K562 (cell line): ENCODE results near the gene SLC44A1. TPM values are rescaled to one million over a fixed set of nuclear protein-coding genes. Genes with fewer than 3 reads are reported as not detected.

Experiments used
- ATAC-seq: fragments of 200-7000 bp; cut with Tn5 transposase; 3 replicates; pipeline ENCODE4 v1.9.1; 2020; ENCODE audit warnings: moderate library complexity
- BruUV-seq: library from RNA; stranded (reverse); fragments of 400-500 nt; replicated peaks from 2 replicates; lab custom pipeline; 2021; lab: Mats Ljungman, UMichigan
- CTCF ChIA-PET: fragments of 300-600 bp; formaldehyde crosslinking; extraction: SDS; loops from one replicate; lab custom pipeline; 2021; ENCODE audit warnings: low intra/inter-chr PET ratio; lab: Yijun Ruan, JAX
- POLR2A ChIA-PET: fragments of 300-600, 350-650 bp; sonication (Branson Sonifier 250); formaldehyde crosslinking; extraction: SDS; loops from one replicate; lab custom pipeline; 2021; ENCODE audit warnings: antibody characterized with exemption, inconsistent platforms; lab: Yijun Ruan, JAX
- DNase-seq, 4 experiments: peaks; one replicate each; pipeline versions ENCODE4 v3.0.0 to v3.0.0-alpha.2; 2011 to 2018; ENCODE audit warnings: low spot score in 3 of 4, mixed read lengths in 3 of 4; ENCODE audit errors: extremely low read depth in 1 of 4
- FAIRE-seq: peaks from 2 replicates; lab custom pipeline; 2011; peaks lifted over from hg19 to GRCh38; lab: Jason Lieb, UNC
- H2AFZ ChIP-seq: 2 replicates; pipeline ENCODE4 v1.6.0; 2011; ENCODE audit warnings: low read depth, low read length, control low read depth, inconsistent platforms
- H3K27ac ChIP-seq: fragments of 200-600 bp; 3 replicates; pipeline ENCODE4 v1.8.0; 2011; ENCODE audit warnings: low read depth, mild to moderate bottlenecking, control low read depth, inconsistent platforms, low read length, moderate library complexity, mixed read lengths; ENCODE audit errors: extremely low read depth
- H3K27me3 ChIP-seq, 2 experiments: fragments of 300-600 bp in 1 of 2; 2 replicates in 1 of 2; 3 replicates in 1 of 2; pipeline versions ENCODE4 v1.6.0 to v1.8.0; 2011; ENCODE audit warnings: inconsistent platforms in 2 of 2, low read length in 2 of 2, mild to moderate bottlenecking in 1 of 2, mixed read lengths in 1 of 2, moderate library complexity in 1 of 2; ENCODE audit not compliant: control insufficient read depth in 2 of 2, insufficient read depth in 2 of 2
- H3K36me3 ChIP-seq: fragments of 300-600 bp; 3 replicates; pipeline ENCODE4 v1.8.0; 2011; ENCODE audit warnings: mild to moderate bottlenecking, low read length, inconsistent platforms; ENCODE audit not compliant: control insufficient read depth, insufficient read depth
- H3K4me1 ChIP-seq, 2 experiments: fragments of 200-600 bp in 1 of 2; replicated peaks in 1 of 2; 2 replicates in 1 of 2; 3 replicates in 1 of 2; pipeline versions ENCODE4 v1.5.1 to v1.8.0; 2011; ENCODE audit warnings: inconsistent platforms in 2 of 2, low read length in 2 of 2, mild to moderate bottlenecking in 1 of 2, mixed read lengths in 1 of 2, moderate library complexity in 1 of 2; ENCODE audit not compliant: control insufficient read depth in 2 of 2, insufficient read depth in 2 of 2
- H3K4me2 ChIP-seq: 2 replicates; pipeline ENCODE4 v1.6.1; 2011; ENCODE audit warnings: low read length, control low read depth, inconsistent platforms, mixed read lengths; ENCODE audit not compliant: insufficient read depth
- H3K4me3 ChIP-seq: fragments of 200-600 bp; sonication (generic), shearing (Covaris generic); 2 replicates; pipeline ENCODE4 v1.5.1; 2016; ENCODE audit warnings: control low read depth, inconsistent platforms
- H3K79me2 ChIP-seq: fragments of 200-600 bp; 3 replicates; pipeline ENCODE4 v1.8.0; 2011; ENCODE audit warnings: low read length, inconsistent platforms; ENCODE audit not compliant: control insufficient read depth, insufficient read depth
- H3K9ac ChIP-seq, 2 experiments: 2 replicates each; pipeline versions ENCODE4 v1.6.0 to v1.6.1; 2011; ENCODE audit warnings: low read depth in 2 of 2, low read length in 2 of 2, control low read depth in 1 of 2, inconsistent platforms in 1 of 2, mild to moderate bottlenecking in 1 of 2, mixed read lengths in 1 of 2; ENCODE audit not compliant: insufficient read depth in 1 of 2
- H3K9me1 ChIP-seq: one replicate; pipeline ENCODE4 v1.6.0; 2011; ENCODE audit warnings: inconsistent platforms, mild to moderate bottlenecking, low read length, moderate library complexity; ENCODE audit not compliant: control insufficient read depth, insufficient read depth
- H3K9me3 ChIP-seq: replicated peaks from 2 replicates; pipeline ENCODE4 v1.5.1; 2011; ENCODE audit warnings: low read depth, low read length, inconsistent platforms; ENCODE audit not compliant: control insufficient read depth, insufficient read depth
- H4K20me1 ChIP-seq: replicated peaks from 2 replicates; pipeline ENCODE4 v1.6.1; 2011; ENCODE audit warnings: low read length, inconsistent platforms, mixed read lengths; ENCODE audit not compliant: control insufficient read depth, insufficient read depth
- ETS1 ChIP-seq: conservative IDR thresholded peaks from 2 replicates; pipeline ENCODE4 v1.6.1; 2011; ENCODE audit warnings: low read depth, mild to moderate bottlenecking, low read length; ENCODE audit not compliant: control insufficient read depth
- HLTF ChIP-seq: fragments of 450-650 bp; IDR thresholded peaks from 2 replicates; pipeline ENCODE4 v1.6.1; 2016
- KLF6 ChIP-seq: fragments of 250-450 bp; sonication (Bioruptor Pico); IDR thresholded peaks from 2 replicates; pipeline ENCODE4 v1.4.0; 2020; ENCODE audit warnings: mild to moderate bottlenecking, moderate library complexity, borderline replicate concordance
- MEIS2 ChIP-seq: fragments of 450-650 bp; IDR thresholded peaks from 2 replicates; pipeline ENCODE4 v1.6.1; 2014; ENCODE audit warnings: mild to moderate bottlenecking; ENCODE audit not compliant: partially characterized antibody
- NFXL1 ChIP-seq: fragments of 450-650 bp; formaldehyde crosslinking; IDR thresholded peaks from 2 replicates; pipeline ENCODE4 v1.4.0; 2021; ENCODE audit warnings: mild to moderate bottlenecking
- REST ChIP-seq, 2 experiments: fragments of 450-650 bp; formaldehyde crosslinking in 1 of 2; IDR thresholded peaks; 2 replicates each; pipeline versions ENCODE4 v1.4.0 to v1.6.1; 2014 to 2020; ENCODE audit warnings: mild to moderate bottlenecking in 2 of 2, borderline replicate concordance in 1 of 2, low read depth in 1 of 2
- SRSF9 ChIP-seq: fragments of 200-400 bp; formaldehyde crosslinking; IDR thresholded peaks from 2 replicates; pipeline ENCODE4 v1.6.1; 2017; ENCODE audit warnings: low read depth, low read length, borderline replicate concordance
- TCF7L2 ChIP-seq: fragments of 150-350 bp; IDR thresholded peaks from 2 replicates; pipeline ENCODE4 v1.6.1; 2016; ENCODE audit warnings: low read depth, mild to moderate bottlenecking, low read length, moderate library complexity
- USF2 ChIP-seq: sonication (generic); formaldehyde crosslinking; IDR thresholded peaks from 2 replicates; pipeline ENCODE4 v1.5.0; 2020; ENCODE audit warnings: missing genetic modification reagents
- ZNF324 ChIP-seq: fragments of 250-450 bp; sonication (Bioruptor Pico); IDR thresholded peaks from 2 replicates; pipeline ENCODE4 v1.4.0; 2020; ENCODE audit warnings: mild to moderate bottlenecking
- ZNF780A ChIP-seq: fragments of 250-450 bp; sonication (Bioruptor Pico); IDR thresholded peaks from 2 replicates; pipeline ENCODE4 v1.5.0; 2021; ENCODE audit warnings: mild to moderate bottlenecking
- whole genome bisulfite sequencing: fragments of 100-300 bp; shearing (Covaris generic); methylation state at CpG from one replicate; pipeline ENCODE4 v1.1.6; 2016; ENCODE audit warnings: low coverage, mixed read lengths; ENCODE audit not compliant: insufficient coverage; ENCODE audit errors: missing lambda C conversion rate; 5-methylcytosine and 5-hydroxymethylcytosine counted together
- in situ Hi-C: fragments of 300-500 bp; cut with MboI; formaldehyde crosslinking; loops from 4 replicates; pipeline ENCODE4 v1.15.0; 2018; ENCODE audit warnings: inconsistent platforms, mixed read lengths
- intact Hi-C: fragments of 100-400 bp; cut with micrococcal nuclease; formaldehyde crosslinking; loops from 2 replicates; pipeline ENCODE4 v1.14.2; 2022
- polyA plus RNA-seq, 8 experiments: library from polyadenylated mRNA; depleted of rRNA in 4 of 8; stranded (reverse) in 5 of 8; unstranded in 3 of 8; fragments of >200 nt; fragmentation: Nextera tagmentation in 2 of 8; fragmentation: Illumina TruSeq in 1 of 8; extraction: Ambion mirVana in 2 of 8; extraction: Trizol in 1 of 8; gene quantifications; 2 replicates each; pipeline versions ENCODE4 v1.2.1 to v1.2.3, GENCODE V29; 2011 to 2014; ENCODE audit warnings: inconsistent platforms in 1 of 8, missing spikeins in 1 of 8
- total RNA-seq, 7 experiments: library from RNA; depleted of rRNA in 6 of 7; stranded (reverse); fragments of >200 nt in 6 of 7; fragmentation: Illumina TruSeq in 2 of 7; extraction: Trizol in 2 of 7; gene quantifications; 2 replicates each; pipeline versions ENCODE4 v1.2.1 to v1.2.3, GENCODE V29; 2011 to 2021; ENCODE audit warnings: low replicate concordance in 1 of 7
- TF ChIP-seq, protein P1 (sequence below): sonication (generic); formaldehyde crosslinking; IDR thresholded peaks from 2 replicates; pipeline ENCODE4 v1.8.0; 2022; ENCODE audit warnings: mild to moderate bottlenecking, low read depth, missing genetic modification reagents

SLC44A1 gene
- total and polyA plus RNA-seq, 9 of the 15 experiments (the other 6 are each of a cell fraction or from before 2014, with no cell fraction given), result 0.11 to 0.59 (median 0.30) TPM

- H3K9me1 ChIP-seq, result no peaks in the 10 kb centered on the region
- peaks cover 0 to 2% of the 10 kb centered on the region in 2 experiments; a peak in 1 of 5 replicates for H3K4me1 ChIP-seq
- in situ Hi-C loops, result no loop called here
- no peaks in the 10 kb centered on the region for H4K20me1 ChIP-seq
- H3K9ac ChIP-seq, result no peak overlapping the region
- CTCF ChIA-PET, result no interaction called here
- H3K4me2 ChIP-seq, result no peak overlapping the region
- ATAC-seq, result no peak
- no peak overlapping the region for H3K27ac ChIP-seq
- H3K27me3 ChIP-seq, result peaks cover 2 to 4% of the 10 kb centered on the region in 2 experiments; a peak in 4 of 5 replicates
- no peak for FAIRE-seq
- no TSS peak for BruUV-seq
- H3K36me3 ChIP-seq, result no peaks in the 10 kb centered on the region
- no peak for DNase-seq
- H2AFZ ChIP-seq, result no peak overlapping the region
- 12% methylated on average over 5 of the region's 5 CpGs for WGBS
- POLR2A ChIA-PET, result interaction anchor here (1.0 kb wide), 1 partner anchor 23 kb away, joined by 3 read pairs; no protein-coding TSS in a partner anchor
- intact Hi-C loops, result no loop called here
- H3K4me3 ChIP-seq, result no peak overlapping the region
- no peaks in the 10 kb centered on the region for H3K9me3 ChIP-seq
- H3K79me2 ChIP-seq, result no peaks in the 10 kb centered on the region
- TF ChIP-seq SRSF9 (no peak), ZNF780A (CRISPR knock-in tag) (no peak), ETS1 (no peak), MEIS2 (no peak), TCF7L2 (no peak), USF2 (CRISPR knock-in tag) (no peak), KLF6 (CRISPR knock-in tag) (no peak), ZNF324 (CRISPR knock-in tag) (no peak), HLTF (no peak), REST (IDR thresholded peaks at IDR 0.05; ENCODE audit: borderline replicate concordance) (no peak), REST (CRISPR knock-in tag; IDR thresholded peaks at IDR 0.05; ENCODE audit: low read depth) (no peak), NFXL1 (no peak)
- TF ChIP-seq, protein P1, sequence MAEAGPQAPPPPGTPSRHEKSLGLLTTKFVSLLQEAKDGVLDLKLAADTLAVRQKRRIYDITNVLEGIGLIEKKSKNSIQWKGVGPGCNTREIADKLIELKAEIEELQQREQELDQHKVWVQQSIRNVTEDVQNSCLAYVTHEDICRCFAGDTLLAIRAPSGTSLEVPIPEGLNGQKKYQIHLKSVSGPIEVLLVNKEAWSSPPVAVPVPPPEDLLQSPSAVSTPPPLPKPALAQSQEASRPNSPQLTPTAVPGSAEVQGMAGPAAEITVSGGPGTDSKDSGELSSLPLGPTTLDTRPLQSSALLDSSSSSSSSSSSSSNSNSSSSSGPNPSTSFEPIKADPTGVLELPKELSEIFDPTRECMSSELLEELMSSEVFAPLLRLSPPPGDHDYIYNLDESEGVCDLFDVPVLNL (CRISPR knock-in tag), result no peak
These were observed 7.9 kb downstream of the SLC44A1 start for GRCh38 chr9:105252405-105252756.
